22Rv1 (cell line): ENCODE measurements around the gene GRAMD1B.

Source experiments
- ZFX ChIP-seq: fragments of 450-650 bp; IDR thresholded peaks from 2 replicates; pipeline ENCODE4 v1.6.1; 2017; ENCODE audit warnings: antibody characterized with exemption, borderline replicate concordance
- TF ChIP-seq, protein P1 (sequence below): fragments of 450-650 bp; IDR thresholded peaks from 2 replicates; pipeline ENCODE4 v1.5.1; 2017; ENCODE audit warnings: mild to moderate bottlenecking

DNA sequence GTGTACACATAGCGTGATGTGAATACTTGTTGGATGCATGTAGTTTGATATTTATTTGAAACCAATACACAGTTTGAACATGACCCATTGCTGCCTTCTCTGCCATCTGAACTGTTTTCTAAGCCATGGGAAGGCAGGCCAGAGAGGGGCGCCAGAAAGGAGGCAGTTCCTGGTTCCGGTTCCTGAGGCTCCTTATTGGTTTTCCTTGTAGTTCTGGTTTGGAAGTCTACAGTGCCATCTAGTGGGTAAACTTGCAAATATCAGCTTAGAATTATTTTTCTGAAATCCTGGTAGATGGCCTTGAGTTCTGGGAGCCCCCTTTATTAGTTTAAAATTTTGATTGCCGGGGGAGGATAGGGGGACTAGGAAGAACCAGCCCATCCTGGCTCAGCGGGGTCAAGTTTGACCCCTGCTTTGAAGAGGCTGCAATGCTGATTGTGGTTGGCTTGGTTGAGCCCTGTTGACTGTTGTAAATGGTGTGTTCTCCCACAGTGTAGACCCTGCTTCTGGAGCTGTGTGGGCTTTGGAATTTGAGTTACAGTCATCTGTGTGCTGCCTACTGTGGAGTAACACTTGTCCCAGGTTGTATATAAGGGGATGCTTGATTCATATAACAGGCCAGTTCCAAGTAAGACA, 48.4 kb downstream of the GRAMD1B start:
- TF ChIP-seq, protein P1, sequence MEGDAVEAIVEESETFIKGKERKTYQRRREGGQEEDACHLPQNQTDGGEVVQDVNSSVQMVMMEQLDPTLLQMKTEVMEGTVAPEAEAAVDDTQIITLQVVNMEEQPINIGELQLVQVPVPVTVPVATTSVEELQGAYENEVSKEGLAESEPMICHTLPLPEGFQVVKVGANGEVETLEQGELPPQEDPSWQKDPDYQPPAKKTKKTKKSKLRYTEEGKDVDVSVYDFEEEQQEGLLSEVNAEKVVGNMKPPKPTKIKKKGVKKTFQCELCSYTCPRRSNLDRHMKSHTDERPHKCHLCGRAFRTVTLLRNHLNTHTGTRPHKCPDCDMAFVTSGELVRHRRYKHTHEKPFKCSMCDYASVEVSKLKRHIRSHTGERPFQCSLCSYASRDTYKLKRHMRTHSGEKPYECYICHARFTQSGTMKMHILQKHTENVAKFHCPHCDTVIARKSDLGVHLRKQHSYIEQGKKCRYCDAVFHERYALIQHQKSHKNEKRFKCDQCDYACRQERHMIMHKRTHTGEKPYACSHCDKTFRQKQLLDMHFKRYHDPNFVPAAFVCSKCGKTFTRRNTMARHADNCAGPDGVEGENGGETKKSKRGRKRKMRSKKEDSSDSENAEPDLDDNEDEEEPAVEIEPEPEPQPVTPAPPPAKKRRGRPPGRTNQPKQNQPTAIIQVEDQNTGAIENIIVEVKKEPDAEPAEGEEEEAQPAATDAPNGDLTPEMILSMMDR: peak; percentile 78
- TF ChIP-seq ZFX: no peak
